Measurements from ENCODE around the gene ACOXL.
"Not testable (repeated sequence)": the region's sequence is repeated elsewhere in the genome, so short reads cannot be mapped to it uniquely, and the experiment has no call there.

The ACOXL gene

DNA sequence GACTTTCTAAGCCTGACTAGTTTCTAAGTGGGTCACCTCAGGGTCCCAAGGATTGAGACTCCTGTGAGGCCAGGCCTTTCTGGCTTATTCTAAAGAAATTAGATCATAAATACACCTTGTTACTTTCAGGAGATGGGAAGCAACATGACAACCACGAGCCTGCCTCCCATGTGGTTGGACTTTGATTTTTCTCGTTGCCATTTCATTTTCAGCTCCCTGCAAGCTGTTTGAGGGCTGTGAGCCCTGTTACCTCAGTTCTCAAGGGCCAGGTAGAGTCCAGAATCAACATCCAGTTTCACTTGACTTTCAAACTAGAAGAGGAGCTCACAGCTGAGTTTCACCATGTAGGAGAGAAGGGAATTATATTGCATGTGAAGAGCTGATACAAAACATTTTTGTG is 228.6 kb downstream of the ACOXL start:
- DNase-seq (ENCODE audit: low read depth in 3 of 3, low spot score in 1 of 3), result no peak

DNA sequence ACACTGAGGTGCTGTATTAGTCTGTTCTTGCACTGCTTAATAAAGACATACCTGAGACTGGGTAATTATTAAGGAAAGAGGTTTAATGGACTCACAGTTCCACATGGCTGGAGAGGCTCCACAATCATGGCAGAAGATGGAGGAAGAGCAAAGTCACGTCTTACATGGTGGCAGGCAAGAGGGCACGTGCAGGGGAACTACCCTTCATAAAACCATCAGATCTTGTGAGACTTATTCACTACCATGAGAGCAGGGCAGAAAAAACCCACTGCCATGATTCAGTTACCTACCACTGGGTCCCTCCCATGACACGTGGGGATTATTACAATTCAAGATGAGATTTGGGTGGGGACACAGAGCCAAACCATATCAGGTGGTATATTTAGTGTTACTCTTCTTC is 229.3 kb downstream of the ACOXL start:
- DNase-seq (ENCODE audit: low read depth in 3 of 3, low spot score in 1 of 3), result not testable (repeated sequence)

DNA sequence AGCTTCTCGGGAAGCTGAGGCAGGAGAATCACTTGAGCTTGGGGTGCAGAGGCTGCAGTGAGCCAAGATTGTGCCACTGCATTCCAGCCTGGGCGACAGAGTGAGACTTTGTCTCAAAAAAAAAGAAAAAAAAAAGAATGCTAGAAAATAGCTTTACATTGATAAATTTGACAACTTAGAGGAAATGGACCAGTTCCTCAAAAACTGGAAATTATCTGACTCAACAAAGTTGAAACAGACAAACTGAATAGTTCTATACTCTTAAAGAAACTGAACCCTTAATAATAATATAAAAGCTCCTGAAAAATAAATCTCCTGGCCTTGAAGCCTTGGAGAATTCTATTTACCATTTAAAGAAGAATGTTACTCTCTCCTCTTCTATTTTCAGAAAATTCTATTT is 237.3 kb downstream of the ACOXL start:
- no peak for DNase-seq (ENCODE audit: low read depth in 3 of 3, low spot score in 1 of 3)

DNA sequence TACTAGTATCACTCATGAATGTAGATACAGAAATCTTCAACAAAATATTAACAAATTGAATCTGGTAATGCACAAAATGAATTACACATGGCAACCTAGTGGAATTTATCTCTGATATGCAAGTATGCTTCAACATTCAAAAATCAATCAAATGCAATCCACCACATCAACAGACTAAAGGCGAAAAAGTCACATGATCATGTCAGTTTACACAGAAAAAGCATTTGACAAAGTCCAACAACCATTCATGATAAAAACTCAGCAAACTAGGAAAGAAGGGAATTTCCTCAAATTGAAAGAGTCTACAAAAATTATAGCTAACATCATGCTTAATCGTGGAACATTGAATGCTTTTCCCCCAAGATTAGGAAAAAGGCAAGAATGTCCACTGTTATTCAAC is 237.8 kb downstream of the ACOXL start:
- no peak for DNase-seq (ENCODE audit: low read depth in 3 of 3, low spot score in 1 of 3)

DNA sequence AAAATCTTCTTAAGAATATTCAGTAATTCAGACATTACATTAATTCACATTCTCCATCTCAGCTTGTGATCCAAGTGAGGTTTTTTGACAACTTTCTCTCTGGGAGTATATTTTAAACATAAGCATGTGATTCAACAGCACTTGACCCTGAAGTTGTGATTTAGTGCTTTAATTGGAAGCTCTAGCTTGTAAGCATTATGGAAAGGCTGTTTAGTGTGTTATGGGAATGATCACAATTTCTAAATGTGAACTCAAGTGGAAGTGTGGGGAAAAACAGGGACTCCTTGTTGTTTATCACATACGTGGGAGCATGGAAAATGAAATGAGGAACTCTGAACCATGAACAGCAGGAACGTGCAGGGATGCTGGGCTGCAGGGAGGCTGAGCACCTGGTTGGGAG is 239.4 kb downstream of the ACOXL start:
- DNase-seq (ENCODE audit: low read depth in 3 of 3, low spot score in 1 of 3), result no peak

DNA sequence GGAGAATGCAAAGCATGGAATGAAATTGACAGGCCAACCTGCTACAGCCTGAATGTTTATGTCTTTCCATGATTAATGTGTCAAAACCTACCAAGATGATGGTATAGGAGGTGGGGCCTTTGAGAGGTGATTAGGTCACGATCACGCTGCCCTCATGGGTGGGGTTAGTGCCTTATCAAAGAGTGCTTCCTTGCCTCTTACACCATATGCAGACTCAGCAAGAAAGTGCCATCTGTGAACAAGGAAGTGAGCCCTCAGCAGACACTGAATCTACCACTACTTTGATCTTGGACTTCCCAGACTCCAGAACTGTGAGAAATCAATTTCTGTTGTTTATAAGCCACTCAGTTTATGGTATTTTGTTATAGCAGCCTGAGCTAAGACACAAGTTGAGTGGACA is 240.9 kb downstream of the ACOXL start:
- no peak for DNase-seq (ENCODE audit: low read depth in 3 of 3, low spot score in 1 of 3)

DNA sequence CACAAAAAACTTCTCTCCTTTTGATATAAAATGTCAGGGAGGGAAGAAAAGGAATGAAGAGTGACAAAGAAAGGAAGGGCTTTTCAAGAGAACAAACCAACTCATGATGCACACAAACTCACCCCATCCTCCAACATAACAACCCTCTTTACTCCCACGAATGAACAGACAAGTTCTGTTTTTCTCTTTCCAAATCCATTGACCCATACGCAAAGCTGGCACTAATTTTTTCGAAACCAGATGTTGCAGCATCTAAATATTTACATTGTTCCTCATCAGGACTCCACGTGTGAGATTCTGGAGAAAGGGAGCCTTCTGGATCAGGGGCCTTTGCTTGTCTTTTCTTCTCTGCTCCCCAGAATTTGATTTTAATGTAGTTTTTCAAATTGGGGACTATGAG is 245.0 kb downstream of the ACOXL start:
- no peak for DNase-seq (ENCODE audit: low read depth in 3 of 3, low spot score in 1 of 3)

DNA sequence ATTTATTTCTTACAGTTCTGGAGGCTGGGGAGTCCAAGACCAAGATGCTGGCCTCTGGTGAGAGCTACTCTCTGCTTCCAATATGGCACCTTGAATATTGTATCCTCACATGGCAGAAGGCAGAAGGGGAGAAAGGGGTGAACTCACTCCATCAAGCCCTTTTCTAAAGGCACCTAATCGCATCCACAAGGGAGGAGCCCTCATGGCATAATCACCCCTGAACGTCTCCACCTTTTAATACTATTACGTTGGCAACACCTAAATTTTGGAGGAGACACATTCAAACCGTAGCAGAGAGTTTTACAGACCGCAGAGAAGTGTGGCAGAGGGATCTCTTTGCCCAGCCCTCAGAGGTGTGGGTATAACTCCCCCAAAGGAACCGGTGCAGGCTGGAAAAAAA is 245.8 kb downstream of the ACOXL start:
- no peak for DNase-seq (ENCODE audit: low read depth in 3 of 3, low spot score in 1 of 3)

DNA sequence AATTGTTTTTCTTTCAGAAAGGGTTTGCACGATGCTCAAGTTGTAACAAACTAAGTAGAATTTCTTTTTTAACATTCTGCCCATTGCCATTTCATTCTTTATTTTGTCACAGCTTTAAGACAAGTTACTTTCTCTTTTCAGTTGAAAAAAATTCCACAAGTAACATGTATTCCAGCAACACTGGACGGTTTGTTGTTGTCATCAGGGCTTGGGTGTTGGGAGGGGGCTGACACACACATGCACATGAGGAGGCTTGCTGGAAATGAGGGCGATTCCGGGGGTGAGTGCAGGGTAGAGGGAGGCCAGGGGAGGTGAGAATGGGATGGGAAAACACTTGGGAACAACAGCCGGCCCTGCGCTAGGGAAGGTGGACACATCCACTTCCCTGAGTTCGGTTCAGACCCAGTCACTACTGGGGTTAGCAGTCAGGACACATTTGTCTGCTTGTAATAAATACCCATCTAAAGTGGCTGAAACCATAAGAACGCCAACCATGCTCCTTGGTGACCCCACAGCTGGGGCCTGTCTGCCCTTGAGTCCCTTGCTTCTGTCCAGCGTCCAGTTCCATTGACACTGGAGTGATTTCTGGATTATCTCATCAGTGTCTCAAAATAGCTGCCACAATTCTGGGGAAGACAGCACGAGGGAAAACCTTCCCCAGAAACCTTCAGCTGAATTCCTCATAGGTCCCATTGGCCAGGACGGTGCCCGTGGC is 246.5 kb downstream of the ACOXL start:
- DNase-seq (ENCODE audit: low read depth in 3 of 3, low spot score in 1 of 3), result no peak

DNA sequence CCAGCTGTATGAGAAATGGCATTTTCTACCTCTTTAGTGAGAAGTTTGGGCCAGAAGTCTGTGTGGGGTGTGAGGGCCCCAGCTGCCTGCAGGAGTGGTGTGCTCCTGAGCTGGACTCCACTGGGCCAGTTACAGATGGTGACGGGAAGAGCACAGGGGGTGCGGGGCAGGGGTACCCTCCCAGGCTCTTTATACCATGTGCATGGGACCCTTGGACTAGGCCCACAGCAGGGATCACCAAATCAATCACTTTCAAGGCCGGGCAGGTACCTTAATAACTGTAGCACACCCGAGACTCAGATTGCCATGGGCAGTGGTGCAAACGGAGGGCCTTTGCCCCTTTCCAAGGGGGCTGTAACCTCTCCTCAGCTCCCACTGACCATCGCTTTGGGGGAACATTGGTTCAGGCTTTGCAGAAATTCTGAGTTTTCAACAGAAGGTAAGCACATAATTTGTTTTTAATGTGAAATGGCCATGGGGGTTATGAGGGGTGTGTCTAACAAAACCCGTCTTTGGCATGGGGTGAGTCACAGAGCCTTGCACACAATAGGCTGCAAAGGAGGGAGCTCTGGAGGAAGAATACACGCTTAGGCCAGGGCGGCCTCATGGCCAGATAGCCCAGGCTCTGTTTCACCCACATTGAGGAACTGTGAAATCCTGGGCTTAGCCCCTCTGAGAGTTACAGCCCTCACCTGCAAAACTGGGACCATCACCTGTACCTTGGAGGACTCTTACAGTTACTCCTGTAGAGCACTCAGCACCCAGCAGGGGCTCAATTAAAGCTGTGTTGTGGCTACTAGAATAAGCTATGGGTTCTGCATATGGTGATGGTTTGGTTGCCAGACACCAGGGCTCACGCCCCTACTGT is 247.3 kb downstream of the ACOXL start:
- no peak for DNase-seq (ENCODE audit: low read depth in 3 of 3, low spot score in 1 of 3)

DNA sequence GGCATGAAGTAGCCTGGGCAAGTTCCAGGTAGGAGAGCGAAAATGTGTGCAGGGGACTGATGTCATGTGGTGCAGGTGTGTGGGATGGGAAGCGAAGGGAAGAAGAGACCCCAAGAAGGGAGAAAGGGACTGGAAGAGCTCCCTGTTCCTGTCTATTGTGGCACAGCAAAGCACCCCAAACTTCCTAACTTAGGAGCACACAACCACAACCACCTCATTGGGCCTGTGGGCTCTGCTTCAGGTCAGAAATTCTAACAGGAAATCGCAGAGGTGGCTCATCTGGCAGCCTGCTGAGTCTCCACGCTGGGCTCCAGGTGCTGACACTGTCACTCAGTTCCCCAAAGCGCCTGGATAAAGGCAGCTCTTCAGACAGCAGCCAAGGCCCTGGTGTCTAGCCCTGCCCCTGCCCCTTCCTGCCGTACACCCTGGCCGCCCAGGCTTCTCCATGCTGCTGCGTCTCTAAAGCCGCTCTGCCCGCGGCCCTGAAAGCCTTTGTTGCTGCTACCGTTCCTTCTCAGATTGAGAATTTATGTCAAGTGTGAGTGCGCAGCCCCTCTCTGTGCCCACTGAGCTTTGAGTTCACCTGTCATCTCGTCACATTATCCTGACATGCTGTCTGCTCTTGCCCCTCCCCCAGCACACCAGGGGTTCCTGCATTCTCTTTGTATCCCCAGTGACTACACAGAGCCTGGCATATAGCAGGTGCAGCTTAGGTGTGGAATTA is 248.1 kb downstream of the ACOXL start:
- DNase-seq (ENCODE audit: low read depth in 3 of 3, low spot score in 1 of 3), result no peak

DNA sequence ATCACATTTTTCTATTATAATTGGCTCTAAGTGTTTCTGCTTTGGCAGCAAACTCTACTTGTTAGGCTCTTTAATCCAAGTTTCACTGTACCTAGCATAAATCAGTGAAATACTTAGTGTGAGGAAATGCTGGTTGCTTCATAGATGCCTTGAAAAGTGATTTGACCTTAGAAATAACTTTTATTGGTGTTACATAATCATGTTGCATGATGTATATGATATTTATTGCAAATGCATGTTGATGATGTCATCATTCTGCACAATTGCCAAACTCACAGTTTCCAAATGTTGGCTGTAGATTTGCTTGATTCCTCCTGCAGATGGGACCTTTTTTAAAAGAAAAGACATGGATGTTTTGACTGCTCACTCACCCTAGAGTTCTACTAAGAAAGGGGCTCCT is 250.8 kb downstream of the ACOXL start:
- no peak for DNase-seq (ENCODE audit: low read depth in 3 of 3, low spot score in 1 of 3)

DNA sequence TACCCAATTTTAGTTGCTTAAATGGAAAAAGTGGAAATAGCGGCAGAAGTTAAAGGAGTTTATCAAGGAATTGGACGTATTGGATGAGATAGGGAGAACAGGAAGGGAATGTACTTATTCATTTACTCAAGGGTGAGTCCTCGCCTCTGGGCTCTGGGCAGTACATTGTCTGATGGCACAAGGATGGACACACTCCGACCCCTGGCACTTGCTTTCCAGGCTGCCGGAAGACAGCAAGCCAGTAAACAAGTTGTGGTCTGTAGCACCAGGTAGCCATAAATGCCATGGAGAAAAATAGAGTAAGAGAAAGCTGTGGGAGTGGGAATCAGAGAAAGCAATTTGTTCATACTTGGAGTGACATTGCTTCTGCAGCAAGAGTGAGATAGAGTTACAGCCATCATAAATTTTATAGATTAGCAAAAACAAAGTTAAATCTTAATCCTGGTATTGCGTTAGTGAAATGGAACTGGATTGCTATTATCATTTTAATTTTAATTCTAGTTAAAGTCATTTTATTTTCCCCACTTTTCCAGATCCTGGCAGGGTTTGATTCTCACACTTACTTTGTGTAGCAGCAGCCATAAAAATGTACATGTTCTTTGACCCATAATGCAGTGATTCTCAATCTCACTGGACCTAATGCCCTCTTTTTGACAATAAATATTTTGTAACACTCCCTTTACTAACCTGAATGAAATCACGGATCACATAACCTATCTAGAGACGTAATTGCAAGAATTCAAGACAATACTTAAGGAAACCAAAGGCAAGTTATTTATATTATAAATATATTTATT is 252.5 kb downstream of the ACOXL start:
- DNase-seq (ENCODE audit: low read depth in 3 of 3, low spot score in 1 of 3), result no peak

DNA sequence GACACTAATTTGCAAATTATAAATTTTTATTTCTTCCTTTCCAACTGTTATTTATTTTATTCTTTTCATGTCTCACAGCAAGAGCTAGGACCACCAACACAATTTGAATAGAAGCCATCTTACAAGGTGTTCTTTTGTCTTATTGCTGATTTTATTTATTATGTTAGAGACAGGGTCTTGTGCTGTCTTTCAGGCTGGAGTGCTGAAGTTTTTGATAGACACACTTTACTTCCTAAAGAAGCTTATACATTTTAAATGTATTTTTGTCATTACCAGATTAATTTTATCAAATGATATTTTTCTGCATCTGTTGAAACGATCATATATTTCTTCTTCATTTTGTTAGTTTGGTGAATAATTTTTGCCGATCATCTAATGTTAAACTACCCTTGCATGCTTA is 258.1 kb downstream of the ACOXL start:
- no peak for DNase-seq (ENCODE audit: low read depth in 3 of 3, low spot score in 1 of 3)

DNA sequence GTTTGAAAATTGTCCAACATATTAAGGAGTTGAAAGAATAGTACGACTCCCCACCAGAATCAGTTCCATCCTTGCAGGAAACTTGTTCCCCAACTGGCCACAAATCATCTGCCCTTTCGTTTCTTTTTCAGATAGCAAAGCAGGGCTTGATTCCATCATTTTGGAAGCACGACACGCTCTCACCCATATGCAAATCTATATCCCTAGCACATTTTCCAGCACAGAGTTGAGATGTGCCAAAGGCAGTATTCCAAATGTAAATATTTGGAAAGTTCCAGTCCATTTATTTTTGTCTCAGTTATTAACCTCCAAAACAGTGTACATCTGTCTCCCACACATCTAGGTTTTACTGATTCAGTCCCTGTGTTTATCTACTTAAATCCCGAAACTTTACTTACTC is 259.5 kb downstream of the ACOXL start:
- no peak for DNase-seq (ENCODE audit: low read depth in 3 of 3, low spot score in 1 of 3)

DNA sequence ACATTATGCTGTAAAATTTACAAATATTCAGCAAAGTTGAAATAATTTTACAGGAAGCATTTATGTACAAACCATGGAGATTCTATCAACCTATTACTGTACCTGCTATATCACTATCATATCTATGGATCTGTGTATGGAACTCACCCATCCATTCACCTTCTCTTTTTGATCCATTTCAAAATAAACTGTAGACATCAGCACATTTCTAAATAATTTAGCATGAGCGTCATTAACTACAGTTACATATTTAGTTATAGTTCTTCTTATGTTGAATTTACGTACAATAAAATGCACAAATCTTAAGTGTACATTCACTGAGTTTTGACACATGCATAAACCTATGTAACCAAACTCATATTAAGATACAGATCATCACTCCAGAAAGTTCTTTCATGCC is 260.5 kb downstream of the ACOXL start:
- DNase-seq (ENCODE audit: low read depth in 3 of 3, low spot score in 1 of 3), result no peak

DNA sequence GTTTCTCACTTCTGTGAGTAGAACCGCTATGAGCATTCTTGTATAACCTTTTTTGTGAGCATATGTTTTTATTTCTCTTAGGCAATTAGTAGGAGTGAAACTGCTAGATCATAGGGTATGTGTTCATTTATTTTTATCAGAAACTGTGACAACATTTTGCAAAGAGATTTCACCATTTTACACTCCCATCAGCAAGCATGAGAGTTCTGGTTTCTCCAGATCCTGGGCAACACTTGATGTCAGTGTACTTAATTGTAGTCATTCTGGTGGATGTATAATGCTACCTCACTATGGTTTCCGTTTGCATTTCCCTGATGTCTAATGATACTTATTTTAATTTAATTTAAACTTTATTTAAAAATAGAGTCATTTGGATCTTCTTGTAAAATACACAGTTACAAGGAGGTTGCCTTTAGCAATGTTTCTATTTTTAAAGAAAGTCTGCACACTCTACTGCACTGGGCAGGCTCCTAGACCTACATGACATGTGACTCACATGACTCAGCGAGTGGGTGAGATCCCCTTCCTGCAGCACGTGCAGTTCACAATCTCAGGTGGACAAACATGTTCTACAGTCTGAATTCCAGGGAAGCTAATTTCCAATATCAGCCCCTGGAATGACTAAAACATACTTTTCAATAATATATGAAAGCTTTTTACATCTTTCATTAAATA is 261.3 kb downstream of the ACOXL start:
- no peak for DNase-seq (ENCODE audit: low read depth in 3 of 3, low spot score in 1 of 3)

DNA sequence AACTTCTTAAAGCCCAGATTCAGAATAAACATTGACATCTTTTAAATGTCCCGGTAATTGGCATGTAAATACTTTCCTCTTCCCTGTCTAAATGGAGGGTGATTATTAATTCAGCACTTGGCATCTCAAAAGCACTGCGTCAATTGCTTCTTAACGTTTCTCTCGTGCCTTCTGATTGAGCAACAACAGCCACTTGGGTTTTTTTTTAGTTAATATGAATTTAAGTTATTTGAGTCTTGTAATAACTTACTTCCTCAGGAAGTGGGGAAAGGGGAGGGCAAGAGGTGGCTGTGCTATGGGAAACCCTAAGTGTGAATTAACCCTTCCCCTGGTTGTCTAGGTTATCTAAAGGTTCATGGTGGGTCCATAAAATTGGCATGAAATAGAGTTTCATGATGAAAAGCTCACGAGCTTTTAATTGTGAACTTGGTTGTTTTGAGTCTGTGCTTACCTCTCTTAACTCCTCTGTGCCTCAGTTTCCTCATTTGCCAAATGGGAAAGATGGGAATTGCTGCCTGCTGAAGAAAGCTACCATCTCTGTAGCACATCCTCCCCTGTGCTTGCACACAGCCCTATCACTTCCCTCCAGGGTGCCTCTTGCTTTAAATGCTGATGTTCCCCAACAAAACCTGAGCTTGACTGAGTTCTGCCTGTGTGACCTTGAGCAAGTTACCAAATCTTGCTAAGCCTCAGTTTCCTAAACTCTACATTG is 262.0 kb downstream of the ACOXL start:
- DNase-seq (ENCODE audit: low read depth in 3 of 3, low spot score in 1 of 3), result no peak

DNA sequence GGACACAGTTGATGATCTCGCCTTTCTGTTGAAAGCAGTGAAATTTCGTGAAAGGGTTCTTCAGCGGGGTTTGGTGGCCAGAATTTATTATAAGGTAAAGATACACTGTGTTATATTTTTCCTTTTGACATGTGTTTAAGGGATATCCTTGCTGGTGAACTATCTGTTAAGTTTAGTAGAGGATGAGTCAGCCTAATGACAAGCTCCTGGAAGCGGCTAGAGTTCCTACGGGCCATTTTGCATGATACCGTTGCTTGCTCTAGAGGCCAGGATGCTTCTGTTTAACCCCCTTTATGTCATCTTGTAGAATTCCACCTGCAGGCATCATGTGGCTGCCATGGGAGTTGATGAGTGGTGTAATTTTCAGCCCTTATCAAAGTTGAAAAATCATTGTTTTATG is 263.5 kb downstream of the ACOXL start:
- DNase-seq (ENCODE audit: low read depth in 3 of 3, low spot score in 1 of 3), result no peak

Data from stimulated activated CD4-positive, alpha-beta T cell treated with anti-CD3 and anti-CD28 coated beads, TNF-alpha, amount 100 ng/mL, for 1 hour (primary cell).